SK-N-SH treated with all-trans-retinoic acid at 6 μM for 48 hours (cell line): ENCODE data around the gene RASEF.

Experiments
- TCF4 ChIP-seq: fragments of 250-450 bp; sonication (Bioruptor Pico); IDR thresholded peaks from 2 replicates; pipeline ENCODE4 v1.8.0; 2021; ENCODE audit warnings: mild to moderate bottlenecking, moderate library complexity, borderline replicate concordance
- TF ChIP-seq, protein P1 (sequence below): fragments of 250-450 bp; sonication (Bioruptor Pico); IDR thresholded peaks from 2 replicates; pipeline ENCODE4 v1.8.0; 2020; ENCODE audit warnings: mild to moderate bottlenecking, moderate library complexity, borderline replicate concordance
- TF ChIP-seq, protein P2 (sequence below): fragments of 250-450 bp; sonication (Bioruptor Pico); IDR thresholded peaks from 2 replicates; pipeline ENCODE4 v1.8.0; 2021; ENCODE audit warnings: low read depth, mild to moderate bottlenecking, moderate library complexity, borderline replicate concordance
- TF ChIP-seq, protein P3 (sequence below): fragments of 250-450 bp; sonication (Bioruptor Pico); IDR thresholded peaks from 2 replicates; pipeline ENCODE4 v1.5.1; 2020; ENCODE audit warnings: low read depth, mild to moderate bottlenecking, moderate library complexity

DNA sequence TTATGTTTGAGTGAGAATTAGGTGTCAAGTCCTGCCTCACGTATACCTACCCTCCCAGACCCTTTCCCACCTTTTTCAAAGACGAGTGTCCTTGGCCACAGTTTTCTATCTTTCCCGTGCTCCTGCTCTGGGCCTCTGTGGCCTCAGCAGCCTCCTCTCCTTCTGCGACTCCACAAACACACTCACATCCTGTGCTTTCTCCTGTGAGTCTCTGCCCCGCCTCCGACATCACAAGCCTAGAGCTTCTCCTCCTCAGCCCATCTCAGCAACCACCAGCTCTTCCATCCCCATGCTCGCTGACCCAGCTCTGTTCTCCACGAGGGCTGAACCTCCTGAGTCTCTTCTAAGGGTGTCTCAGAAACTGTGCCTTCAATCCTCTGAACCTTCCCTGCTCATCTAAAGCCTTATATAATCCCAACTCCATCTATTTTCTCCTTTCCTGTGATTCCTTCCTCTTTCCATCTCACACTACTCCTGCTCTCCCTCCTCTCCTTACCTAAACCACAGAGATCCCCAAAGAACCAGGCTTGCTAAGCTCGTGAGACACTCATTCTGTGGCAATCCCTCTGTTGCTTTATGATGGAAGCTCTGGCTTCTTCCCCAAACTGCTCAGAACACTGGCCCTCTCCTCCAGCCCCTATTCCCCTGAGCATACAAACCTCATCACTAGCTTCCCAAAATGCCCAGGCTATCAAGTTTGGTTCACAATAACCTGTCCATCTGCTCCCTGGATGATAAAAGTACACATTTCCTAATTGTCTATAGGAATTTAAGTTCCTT is 55.2 kb downstream of the RASEF start:
- TF ChIP-seq, protein P1, sequence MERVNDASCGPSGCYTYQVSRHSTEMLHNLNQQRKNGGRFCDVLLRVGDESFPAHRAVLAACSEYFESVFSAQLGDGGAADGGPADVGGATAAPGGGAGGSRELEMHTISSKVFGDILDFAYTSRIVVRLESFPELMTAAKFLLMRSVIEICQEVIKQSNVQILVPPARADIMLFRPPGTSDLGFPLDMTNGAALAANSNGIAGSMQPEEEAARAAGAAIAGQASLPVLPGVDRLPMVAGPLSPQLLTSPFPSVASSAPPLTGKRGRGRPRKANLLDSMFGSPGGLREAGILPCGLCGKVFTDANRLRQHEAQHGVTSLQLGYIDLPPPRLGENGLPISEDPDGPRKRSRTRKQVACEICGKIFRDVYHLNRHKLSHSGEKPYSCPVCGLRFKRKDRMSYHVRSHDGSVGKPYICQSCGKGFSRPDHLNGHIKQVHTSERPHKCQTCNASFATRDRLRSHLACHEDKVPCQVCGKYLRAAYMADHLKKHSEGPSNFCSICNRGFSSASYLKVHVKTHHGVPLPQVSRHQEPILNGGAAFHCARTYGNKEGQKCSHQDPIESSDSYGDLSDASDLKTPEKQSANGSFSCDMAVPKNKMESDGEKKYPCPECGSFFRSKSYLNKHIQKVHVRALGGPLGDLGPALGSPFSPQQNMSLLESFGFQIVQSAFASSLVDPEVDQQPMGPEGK (CRISPR knock-in tag) = no peak
- TF ChIP-seq TCF4 (CRISPR knock-in tag) = no peak
- TF ChIP-seq, protein P2, sequence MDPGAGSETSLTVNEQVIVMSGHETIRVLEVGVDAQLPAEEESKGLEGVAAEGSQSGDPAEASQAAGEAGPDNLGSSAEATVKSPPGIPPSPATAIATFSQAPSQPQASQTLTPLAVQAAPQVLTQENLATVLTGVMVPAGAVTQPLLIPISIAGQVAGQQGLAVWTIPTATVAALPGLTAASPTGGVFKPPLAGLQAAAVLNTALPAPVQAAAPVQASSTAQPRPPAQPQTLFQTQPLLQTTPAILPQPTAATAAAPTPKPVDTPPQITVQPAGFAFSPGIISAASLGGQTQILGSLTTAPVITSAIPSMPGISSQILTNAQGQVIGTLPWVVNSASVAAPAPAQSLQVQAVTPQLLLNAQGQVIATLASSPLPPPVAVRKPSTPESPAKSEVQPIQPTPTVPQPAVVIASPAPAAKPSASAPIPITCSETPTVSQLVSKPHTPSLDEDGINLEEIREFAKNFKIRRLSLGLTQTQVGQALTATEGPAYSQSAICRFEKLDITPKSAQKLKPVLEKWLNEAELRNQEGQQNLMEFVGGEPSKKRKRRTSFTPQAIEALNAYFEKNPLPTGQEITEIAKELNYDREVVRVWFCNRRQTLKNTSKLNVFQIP (CRISPR knock-in tag) = no peak
- TF ChIP-seq, protein P3, sequence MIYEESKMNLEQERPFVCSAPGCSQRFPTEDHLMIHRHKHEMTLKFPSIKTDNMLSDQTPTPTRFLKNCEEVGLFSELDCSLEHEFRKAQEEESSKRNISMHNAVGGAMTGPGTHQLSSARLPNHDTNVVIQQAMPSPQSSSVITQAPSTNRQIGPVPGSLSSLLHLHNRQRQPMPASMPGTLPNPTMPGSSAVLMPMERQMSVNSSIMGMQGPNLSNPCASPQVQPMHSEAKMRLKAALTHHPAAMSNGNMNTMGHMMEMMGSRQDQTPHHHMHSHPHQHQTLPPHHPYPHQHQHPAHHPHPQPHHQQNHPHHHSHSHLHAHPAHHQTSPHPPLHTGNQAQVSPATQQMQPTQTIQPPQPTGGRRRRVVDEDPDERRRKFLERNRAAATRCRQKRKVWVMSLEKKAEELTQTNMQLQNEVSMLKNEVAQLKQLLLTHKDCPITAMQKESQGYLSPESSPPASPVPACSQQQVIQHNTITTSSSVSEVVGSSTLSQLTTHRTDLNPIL = no peak
